NCI-H345 treated with DMSO at 0.1 percent for 48 hours (cell line): ENCODE measurements around the gene DGLUCY.
"Not testable (repeated sequence)": the region's sequence is repeated elsewhere in the genome, so short reads cannot be mapped to it uniquely, and the experiment has no call there.

Experiments used
- DNase-seq: peaks from one replicate; lab custom pipeline; 2025; ENCODE audit not compliant: unreplicated experiment; lab: John Stamatoyannopoulos, UW

DGLUCY gene

GRCh38 chr14:91204657-91205056 is 90.8 kb downstream of the DGLUCY start:
- no peak for DNase-seq

- DNase-seq: no peak
Observed at GRCh38 chr14:91205459-91205858, 91.6 kb downstream of the DGLUCY start.

DNA sequence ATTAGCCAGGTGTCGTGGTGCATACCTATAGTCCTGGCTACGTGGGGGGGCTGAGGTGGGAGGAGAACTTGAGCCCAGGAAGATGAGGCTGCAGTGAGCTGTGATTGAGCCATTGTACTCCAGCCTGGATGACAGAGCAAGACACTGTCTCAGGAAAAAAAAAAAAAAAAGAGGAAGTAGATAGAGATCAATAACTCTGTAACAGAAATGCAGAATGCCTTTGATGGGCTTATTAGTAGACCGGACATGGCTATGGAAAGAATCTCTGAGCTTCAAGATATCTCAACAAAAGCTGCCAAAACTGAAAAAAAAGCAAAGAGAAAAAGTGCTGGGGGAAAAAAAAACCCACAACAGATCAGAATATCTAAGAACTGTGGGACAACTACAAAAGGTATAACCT is 93.1 kb downstream of the DGLUCY start:
- DNase-seq: no peak

DNA sequence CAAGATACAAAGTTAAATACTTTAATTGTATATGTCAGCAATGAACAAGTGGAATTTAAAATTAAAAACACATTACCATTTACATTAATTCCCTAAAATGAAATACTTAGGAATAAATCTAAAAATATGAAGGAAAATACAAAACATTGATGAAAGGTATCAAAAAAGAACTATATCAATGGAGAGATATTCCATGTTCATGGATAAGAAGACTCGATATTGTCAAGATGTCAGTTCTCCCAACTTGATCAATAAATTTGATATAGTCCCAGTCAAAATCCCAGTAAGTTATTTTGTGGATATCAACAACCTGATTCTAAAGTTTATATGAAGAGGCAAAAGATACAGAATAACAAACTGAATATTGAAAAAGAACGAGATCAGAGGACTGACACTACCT is 97.1 kb downstream of the DGLUCY start:
- DNase-seq: no peak

GRCh38 chr14:91214306-91214705 is 100.4 kb downstream of the DGLUCY start:
- no peak for DNase-seq

DNA sequence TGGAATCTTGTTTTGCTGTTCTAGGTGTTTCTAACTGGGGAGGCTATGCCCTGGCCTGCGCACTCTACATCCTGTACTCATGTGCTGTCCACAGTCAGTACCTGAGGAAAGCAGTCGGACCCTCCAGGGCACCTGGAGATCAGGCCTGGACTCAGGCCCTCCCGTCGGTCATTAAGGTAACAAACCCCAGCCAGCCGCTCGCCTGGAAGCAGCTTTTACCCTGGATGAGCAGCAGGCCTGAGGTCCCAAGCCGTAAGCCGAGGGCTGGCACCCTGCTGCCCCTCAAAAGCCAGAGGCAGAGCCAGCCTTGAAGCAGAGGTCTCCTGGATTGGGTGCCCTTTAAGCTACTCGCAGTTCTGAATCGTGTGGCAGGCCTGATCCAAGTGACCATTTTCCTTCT is 101.5 kb downstream of the DGLUCY start:
- no peak for DNase-seq

DNA sequence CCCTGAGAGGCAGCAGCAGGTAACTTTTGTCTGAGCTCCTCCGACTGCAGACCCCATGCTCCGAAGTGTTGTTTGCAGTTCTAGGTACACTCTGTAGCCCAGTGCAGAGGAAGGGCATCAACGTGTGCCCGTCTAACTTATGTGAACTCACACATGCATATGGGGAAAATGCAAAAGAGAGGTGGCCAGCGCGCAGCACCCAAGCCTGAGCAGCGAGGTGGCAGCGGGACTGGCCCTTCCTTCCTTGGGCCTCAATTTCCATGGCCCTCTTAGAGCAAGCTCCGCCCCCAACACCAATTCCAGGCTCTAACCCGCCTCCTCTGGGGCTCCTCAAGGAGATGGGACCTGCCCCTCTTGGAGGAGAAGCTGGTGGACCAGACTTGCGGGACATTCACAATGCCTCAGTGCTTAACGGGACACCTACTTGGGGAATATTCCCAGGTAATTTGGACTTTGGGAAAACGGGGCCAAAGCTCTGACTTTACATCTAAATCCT is 102.9 kb downstream of the DGLUCY start:
- DNase-seq: no peak

DNA sequence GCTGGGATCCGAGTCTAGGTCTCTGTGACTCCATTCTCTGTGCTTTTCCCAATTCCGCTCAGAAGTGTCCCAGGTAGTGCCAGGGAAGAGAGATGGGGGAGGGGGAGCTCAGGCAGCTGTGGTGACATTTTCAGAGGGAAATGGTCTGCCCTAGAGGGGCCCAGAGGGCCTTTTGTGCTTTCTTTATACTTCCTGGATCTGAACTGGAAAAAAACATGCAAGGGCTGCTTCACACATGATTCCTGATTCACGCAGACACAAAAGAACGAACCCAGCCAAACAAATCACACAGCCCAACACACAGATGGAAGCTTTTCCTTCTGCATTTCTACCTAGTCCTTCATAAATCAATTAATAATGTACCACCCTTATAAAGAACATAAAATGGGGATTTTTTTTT is 104.1 kb downstream of the DGLUCY start:
- no peak for DNase-seq

DNA sequence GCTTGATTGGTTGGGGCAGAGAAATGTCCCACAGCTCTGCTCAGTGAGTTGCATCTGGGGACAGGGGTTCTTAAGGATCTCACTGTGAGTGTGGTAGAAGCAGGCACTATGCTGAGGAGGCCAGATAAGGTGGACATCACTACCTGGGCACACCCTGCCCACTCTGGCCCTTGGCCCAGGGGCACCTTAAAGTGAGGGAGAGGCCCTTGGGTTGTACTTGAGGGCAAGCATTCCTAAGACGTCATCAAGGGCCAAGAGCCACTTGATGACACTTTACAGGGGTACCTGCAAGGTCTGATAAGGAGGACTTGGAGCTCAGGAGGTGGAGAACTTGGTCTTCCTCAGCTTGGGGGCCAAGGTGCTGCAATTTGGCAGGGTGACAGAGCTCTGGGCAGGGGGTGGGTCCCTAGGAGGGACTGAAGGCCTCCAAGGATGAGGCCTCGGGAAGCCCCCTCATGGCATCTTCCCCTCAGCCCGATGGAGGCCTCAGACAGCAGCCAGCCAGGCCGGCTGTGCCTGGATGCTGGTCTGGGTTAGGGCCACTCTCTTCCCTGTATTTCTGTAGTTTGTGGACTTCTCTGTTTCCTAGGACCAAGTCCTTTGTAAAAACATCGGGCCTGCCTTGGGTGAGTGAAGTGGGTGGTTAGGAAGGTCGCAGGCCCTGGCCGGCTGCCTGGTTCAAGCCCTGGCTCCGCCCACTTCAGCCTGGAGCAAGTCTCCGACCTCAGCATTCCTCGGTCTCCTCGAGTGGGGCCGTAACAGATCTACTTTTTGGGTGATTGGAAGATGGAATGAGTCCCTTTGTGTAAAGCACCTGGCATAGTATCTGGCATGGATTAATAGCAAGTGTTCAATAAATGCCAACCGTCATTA is 105.9 kb downstream of the DGLUCY start:
- no peak for DNase-seq

GRCh38 chr14:91220581-91221000 is 106.7 kb downstream of the DGLUCY start:
- no peak for DNase-seq

DNA sequence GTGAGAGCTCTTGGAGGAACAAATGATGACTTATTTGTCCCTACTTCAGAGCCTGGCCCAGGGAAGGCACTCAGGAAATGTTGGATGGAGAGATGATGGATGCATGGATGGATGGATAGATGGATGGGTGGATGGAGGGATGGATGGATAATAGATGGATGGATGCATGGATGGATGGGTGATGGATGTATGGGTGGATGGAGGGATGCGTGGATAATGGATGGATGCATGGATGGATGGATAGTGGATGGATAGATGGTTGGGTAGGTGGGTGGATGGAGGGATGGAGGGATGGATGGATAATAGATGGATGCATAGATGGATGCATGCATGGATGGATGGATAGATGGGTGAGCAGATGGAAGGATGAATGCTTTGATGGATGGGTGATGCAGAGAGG is 107.4 kb downstream of the DGLUCY start:
- DNase-seq: no peak

GRCh38 chr14:91223028-91223783 is 109.3 kb downstream of the DGLUCY start:
- no peak for DNase-seq

DNA sequence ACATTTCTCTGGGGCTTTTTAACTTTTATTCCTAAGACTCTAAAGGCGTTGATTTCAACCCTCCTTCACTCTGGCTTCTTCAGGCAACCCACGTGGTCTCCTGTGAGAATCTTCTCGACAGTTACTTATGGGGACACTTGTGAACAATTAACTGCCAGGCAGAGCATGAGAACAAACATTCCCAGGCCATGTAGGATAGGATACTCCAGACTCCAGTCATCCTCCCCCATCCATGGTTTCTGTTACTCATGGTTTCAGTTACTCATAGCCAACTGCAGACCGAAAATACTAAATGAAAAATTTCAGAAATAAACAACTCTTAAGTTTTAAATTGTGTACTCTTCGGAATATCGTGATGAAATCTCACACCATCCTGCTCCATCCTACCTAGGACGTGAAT is 111.2 kb downstream of the DGLUCY start:
- no peak for DNase-seq

GRCh38 chr14:91226360-91226759 is 112.5 kb downstream of the DGLUCY start:
- not testable (repeated sequence) for DNase-seq

- DNase-seq: no peak
Observed at GRCh38 chr14:91227183-91227628, 113.3 kb downstream of the DGLUCY start.

GRCh38 chr14:91228112-91229004 is 114.5 kb downstream of the DGLUCY start:
- DNase-seq: no peak

DNA sequence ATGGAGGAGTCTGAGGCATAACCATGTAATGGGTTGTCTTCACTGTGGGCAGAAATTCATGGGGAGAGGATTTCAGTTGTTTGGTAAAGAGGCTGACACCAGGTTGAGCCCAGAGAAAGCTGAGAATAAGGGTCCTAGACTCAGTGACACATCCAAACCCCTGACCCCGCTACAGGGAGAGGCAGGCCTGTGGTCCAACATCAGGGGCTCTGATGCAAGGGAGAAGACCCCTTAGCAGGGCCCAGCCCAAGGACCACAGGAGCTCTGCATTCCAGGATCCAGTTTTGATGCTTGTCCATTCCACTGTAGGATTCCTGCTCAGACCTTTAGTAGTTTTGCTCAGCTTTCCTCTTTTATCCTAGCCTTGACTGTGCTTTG is 115.1 kb downstream of the DGLUCY start:
- no peak for DNase-seq

GRCh38 chr14:91229743-91230200 is 115.9 kb downstream of the DGLUCY start:
- DNase-seq: no peak

DNA sequence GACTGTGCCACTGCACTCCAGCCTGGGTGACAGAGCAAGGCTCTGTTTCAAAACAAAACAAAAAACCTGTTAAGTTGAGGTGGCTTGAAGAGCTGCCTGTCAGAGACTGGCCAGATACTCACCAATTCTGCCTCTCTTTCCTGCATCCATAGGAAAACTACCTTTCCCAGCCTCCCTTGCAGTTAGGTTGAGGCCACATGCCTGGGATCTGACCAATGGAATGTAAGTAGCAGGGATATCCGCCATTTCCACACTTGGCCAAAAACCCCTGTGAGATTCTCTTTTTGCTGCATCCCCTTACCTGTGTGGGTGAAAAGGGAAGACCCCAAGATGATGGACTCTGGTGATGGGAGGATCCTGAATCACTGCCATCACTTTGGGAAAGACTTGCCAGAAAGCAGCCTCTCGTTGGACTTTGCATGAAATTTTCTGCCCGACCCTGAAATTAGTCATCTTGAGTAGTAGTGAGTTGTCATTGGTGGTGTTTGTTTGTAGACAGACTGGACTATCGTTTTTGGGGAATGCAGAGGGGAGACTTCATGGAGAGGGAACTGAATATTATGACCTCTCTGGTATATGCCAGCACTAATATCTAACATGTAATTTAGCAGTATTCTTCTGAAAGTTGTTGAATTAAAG is 116.6 kb downstream of the DGLUCY start:
- no peak for DNase-seq

DNA sequence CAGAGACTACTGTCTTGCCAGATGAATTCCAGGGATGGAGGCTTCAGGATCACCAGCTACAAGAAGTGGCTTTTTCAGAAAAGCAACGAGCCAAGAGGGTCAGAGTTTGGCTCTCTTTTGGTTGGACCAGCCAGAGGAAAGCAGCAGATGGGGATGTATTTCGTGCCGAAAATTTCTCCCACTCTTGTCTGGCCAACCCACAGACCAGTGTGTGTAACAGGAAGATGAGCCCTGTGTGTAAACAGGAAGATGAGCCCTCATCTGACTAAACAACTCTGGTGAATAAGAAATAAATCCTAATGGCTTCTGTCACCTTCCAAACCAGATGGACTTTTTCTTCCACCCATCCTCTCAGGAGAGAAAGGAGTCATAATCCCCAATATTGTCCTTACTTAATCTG is 117.6 kb downstream of the DGLUCY start:
- DNase-seq: no peak
